Measurements from ENCODE around the gene DUOX1.

- no peak for TF ChIP-seq POLR2A (IDR thresholded peaks at IDR 0.05)
- TF ChIP-seq POLR2AphosphoS5 (IDR thresholded peaks at IDR 0.05), result no peak
- TF ChIP-seq, protein P1, sequence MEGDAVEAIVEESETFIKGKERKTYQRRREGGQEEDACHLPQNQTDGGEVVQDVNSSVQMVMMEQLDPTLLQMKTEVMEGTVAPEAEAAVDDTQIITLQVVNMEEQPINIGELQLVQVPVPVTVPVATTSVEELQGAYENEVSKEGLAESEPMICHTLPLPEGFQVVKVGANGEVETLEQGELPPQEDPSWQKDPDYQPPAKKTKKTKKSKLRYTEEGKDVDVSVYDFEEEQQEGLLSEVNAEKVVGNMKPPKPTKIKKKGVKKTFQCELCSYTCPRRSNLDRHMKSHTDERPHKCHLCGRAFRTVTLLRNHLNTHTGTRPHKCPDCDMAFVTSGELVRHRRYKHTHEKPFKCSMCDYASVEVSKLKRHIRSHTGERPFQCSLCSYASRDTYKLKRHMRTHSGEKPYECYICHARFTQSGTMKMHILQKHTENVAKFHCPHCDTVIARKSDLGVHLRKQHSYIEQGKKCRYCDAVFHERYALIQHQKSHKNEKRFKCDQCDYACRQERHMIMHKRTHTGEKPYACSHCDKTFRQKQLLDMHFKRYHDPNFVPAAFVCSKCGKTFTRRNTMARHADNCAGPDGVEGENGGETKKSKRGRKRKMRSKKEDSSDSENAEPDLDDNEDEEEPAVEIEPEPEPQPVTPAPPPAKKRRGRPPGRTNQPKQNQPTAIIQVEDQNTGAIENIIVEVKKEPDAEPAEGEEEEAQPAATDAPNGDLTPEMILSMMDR (IDR thresholded peaks at IDR 0.05), result no peak
- no peak for TF ChIP-seq EP300 (IDR thresholded peaks at IDR 0.05; ENCODE audit: low read depth)
Measured at GRCh38 chr15:45102226-45102625, 27.6 kb upstream of the DUOX1 start.
